Naive B cell (primary cell): ENCODE data around the gene PKDREJ. TPM values are rescaled to one million over a fixed set of nuclear protein-coding genes. Genes with fewer than 3 reads are reported as not detected.
A peak's percentile ranks its signal among the peaks of the same experiment; 100 is the strongest.
"Not testable (repeated sequence)": the region's sequence is repeated elsewhere in the genome, so short reads cannot be mapped to it uniquely, and the experiment has no call there.

ENCODE experiments used
- ATAC-seq, 2 donors: fragments of 150-1000 bp; cut with Tn5 transposase; 2 replicates each; pipeline ENCODE4 v1.10.0; 2021; ENCODE audit warnings: low read depth in 2 of 2, mild to moderate bottlenecking in 2 of 2, moderate library complexity in 2 of 2
- DNase-seq: peaks from one replicate; pipeline ENCODE4 v3.0.0; 2022
- H3K27ac Mint-ChIP-seq, 6 donors: one replicate each; pipeline ENCODE4 v1.8.0; 2020 to 2022; ENCODE audit warnings: mild to moderate bottlenecking in 6 of 6, mixed read lengths in 6 of 6, moderate library complexity in 5 of 6, inconsistent platforms in 2 of 6
- H3K27me3 Mint-ChIP-seq, 3 donors: one replicate each; pipeline ENCODE4 v1.8.0; 2021 to 2022; ENCODE audit warnings: mixed read lengths in 3 of 3, mild to moderate bottlenecking in 1 of 3
- H3K36me3 Mint-ChIP-seq, 2 donors: one replicate each; pipeline ENCODE4 v1.8.0; 2020 to 2022; ENCODE audit warnings: mixed read lengths in 2 of 2, inconsistent platforms in 1 of 2, mild to moderate bottlenecking in 1 of 2
- H3K4me1 Mint-ChIP-seq, 3 donors: one replicate each; pipeline ENCODE4 v1.8.0; 2020 to 2022; ENCODE audit warnings: mixed read lengths in 3 of 3, inconsistent platforms in 1 of 3, mild to moderate bottlenecking in 1 of 3, moderate library complexity in 1 of 3
- H3K4me3 Mint-ChIP-seq, 8 donors: one replicate each; pipeline ENCODE4 v1.8.0; 2020 to 2022; ENCODE audit warnings: mild to moderate bottlenecking in 8 of 8, mixed read lengths in 8 of 8, moderate library complexity in 8 of 8, inconsistent platforms in 2 of 8
- H3K9me3 Mint-ChIP-seq, 7 donors: one replicate each; pipeline ENCODE4 v1.8.0; 2020 to 2022; ENCODE audit warnings: mixed read lengths in 7 of 7, mild to moderate bottlenecking in 5 of 7, inconsistent platforms in 2 of 7, moderate library complexity in 1 of 7
- polyA plus RNA-seq, 6 donors: library from polyadenylated mRNA; unstranded; fragments of 300-500 nt; fragmentation: Illumina TruSeq; gene quantifications; one replicate each; pipeline ENCODE4 v1.2.3, GENCODE V29; 2021; ENCODE audit warnings: low read depth in 6 of 6

Gene PKDREJ
- polyA plus RNA-seq: under 1 TPM in 4 of 6 donors, not detected in 2; 0.03 to 0.15 (median 0.06) TPM

- H3K27ac Mint-ChIP-seq: peak within 1 kb of the TSS in 2 of 6 donors; percentile 49 to 51
- ATAC-seq (no peak), DNase-seq (no peak)
- H3K4me3 Mint-ChIP-seq: peak within 1 kb of the TSS; percentile 38 to 78 (median 60)
- H3K4me1 Mint-ChIP-seq: peaks cover 8 to 23% (median 16%) of the 10 kb centered on the region in 3 donors
- H3K36me3 Mint-ChIP-seq: peaks cover 0 to 5% of the 10 kb centered on the region in 2 donors
- H3K27me3 Mint-ChIP-seq: peaks cover 46 to 81% (median 60%) of the 10 kb centered on the region in 3 donors
- peaks cover 0 to 11% (median 4%) of the 10 kb centered on the region in 7 donors for H3K9me3 Mint-ChIP-seq
Observed at GRCh38 chr22:46263216-46263590, at the start of gene PKDREJ. Gene PKDREJ, minus strand, starts transcription at chr22:46263343. Its CDS starts 21 bp downstream, at chr22:46263322.

- H3K4me1 Mint-ChIP-seq, H3K9me3 Mint-ChIP-seq, H3K27ac Mint-ChIP-seq, H3K36me3 Mint-ChIP-seq, H3K27me3 Mint-ChIP-seq, ATAC-seq, DNase-seq, H3K4me3 Mint-ChIP-seq: not testable (repeated sequence)
Observed at GRCh38 chr22:46312848-46313247, 49.7 kb upstream of the PKDREJ start.

GRCh38 chr22:46312056-46312455 lies 48.9 kb upstream of the PKDREJ start:
- H3K4me1 Mint-ChIP-seq: no peaks in the 10 kb centered on the region
- H3K27ac Mint-ChIP-seq: no peak overlapping the region
- H3K27me3 Mint-ChIP-seq: no peaks in the 10 kb centered on the region
- ATAC-seq (no peak), DNase-seq (no peak)
- no peaks in the 10 kb centered on the region for H3K36me3 Mint-ChIP-seq
- H3K4me3 Mint-ChIP-seq: no peak overlapping the region
- H3K9me3 Mint-ChIP-seq: no peaks in the 10 kb centered on the region

- no peak overlapping the region for H3K4me3 Mint-ChIP-seq
- no peaks in the 10 kb centered on the region for H3K27me3 Mint-ChIP-seq
- H3K27ac Mint-ChIP-seq: no peak overlapping the region
- no peak for DNase-seq
- no peak for ATAC-seq
- no peaks in the 10 kb centered on the region for H3K36me3 Mint-ChIP-seq
- H3K9me3 Mint-ChIP-seq: no peaks in the 10 kb centered on the region
- no peaks in the 10 kb centered on the region for H3K4me1 Mint-ChIP-seq
Observed at GRCh38 chr22:46309526-46310085, 46.5 kb upstream of the PKDREJ start.

DNA sequence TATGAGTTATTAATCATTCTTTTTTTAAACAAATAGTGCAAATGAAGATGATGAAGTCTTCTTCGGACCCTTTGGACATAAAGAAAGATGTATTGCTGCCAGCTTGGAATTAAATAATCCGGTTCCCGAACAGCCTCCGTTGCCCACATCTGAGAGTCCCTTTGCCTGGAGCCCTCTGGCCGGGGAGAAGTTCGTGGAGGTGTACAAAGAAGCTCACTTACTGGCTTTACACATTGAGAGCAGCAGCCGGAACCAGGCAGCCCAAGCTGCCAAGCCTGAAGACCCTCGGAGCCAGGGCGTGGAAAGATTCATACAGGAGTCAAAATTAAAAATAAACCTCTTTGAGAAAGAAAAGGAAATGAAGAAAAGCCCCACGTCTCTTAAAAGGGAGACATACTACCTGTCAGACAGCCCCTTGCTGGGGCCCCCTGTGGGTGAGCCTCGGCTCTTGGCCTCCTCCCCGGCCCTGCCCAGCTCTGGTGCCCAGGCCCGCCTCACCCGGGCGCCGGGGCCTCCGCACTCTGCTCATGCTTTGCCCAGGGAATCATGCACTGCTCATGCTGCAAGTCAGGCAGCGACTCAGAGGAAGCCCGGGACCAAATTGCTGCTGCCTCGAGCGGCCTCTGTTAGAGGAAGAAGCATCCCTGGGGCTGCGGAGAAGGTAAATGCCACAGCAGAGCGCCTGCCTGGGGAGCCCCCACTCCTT lies 45.3 kb upstream of the PKDREJ start:
- Mint-ChIP-seq H3K27ac (peak overlapping the region in 1 of 6 donors; percentile 76), H3K27me3 (no peaks in the 10 kb centered on the region), H3K36me3 (no peaks in the 10 kb centered on the region), H3K4me1 (no peaks in the 10 kb centered on the region), H3K9me3 (no peaks in the 10 kb centered on the region), H3K4me3 (no peak overlapping the region)
- ATAC-seq: no peak
- DNase-seq: no peak

DNA sequence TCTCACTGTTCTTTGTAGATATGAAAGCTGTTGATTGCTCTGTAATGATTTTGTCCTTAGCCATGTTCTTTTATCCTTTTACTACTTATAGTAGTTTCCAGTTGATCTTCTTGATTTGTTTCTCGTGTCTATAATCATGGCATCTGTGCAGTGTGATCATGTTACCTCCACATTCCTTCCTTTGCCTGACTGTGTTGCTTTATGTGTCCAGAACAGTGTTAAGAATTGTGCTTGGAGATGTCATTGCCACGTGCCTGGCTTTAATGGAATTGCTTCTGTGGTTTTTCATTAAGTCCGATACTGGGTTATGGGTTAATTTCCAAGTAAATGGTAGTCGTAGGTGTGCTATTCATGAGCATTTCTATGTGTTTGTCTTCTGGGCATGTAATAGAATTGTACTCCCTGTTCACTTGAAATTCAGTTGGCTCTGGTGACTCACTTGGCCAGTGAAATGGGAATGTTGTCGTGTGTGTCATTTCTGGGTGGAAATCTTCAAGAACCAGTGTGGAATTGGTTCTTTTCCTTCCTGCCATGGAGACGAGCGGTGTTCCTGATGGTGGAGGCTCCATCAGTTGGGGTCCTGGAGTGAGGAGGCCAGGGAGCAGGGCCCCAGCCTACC lies 40.3 kb upstream of the PKDREJ start:
- Mint-ChIP-seq H3K9me3 (no peaks in the 10 kb centered on the region), H3K4me1 (no peaks in the 10 kb centered on the region), H3K36me3 (no peaks in the 10 kb centered on the region), H3K4me3 (peak overlapping the region in 1 of 8 donors; percentile 23), H3K27me3 (peaks cover 4 to 9% (median 5%) of the 10 kb centered on the region in 3 donors), H3K27ac (peak overlapping the region in 1 of 6 donors; percentile 19)
- no peak for ATAC-seq
- DNase-seq: no peak

- Mint-ChIP-seq H3K36me3 (no peaks in the 10 kb centered on the region), H3K4me3 (peak overlapping the region in 1 of 8 donors; percentile 48), H3K9me3 (no peaks in the 10 kb centered on the region), H3K27ac (peak overlapping the region in 1 of 6 donors; percentile 82), H3K27me3 (peaks cover 4 to 9% (median 5%) of the 10 kb centered on the region in 3 donors), H3K4me1 (peaks cover 17 to 19% (median 18%) of the 10 kb centered on the region in 3 donors)
- DNase-seq (no peak), ATAC-seq (no peak)
Observed at GRCh38 chr22:46300491-46300890, 37.3 kb upstream of the PKDREJ start.

GRCh38 chr22:46299101-46299500 lies 36.0 kb upstream of the PKDREJ start:
- Mint-ChIP-seq H3K27ac (no peak overlapping the region), H3K4me3 (peak overlapping the region in 5 of 8 donors; percentile 2 to 81 (median 17)), H3K27me3 (peaks cover 4 to 9% (median 5%) of the 10 kb centered on the region in 3 donors), H3K9me3 (no peaks in the 10 kb centered on the region), H3K4me1 (peaks cover 25 to 29% (median 26%) of the 10 kb centered on the region in 3 donors), H3K36me3 (no peaks in the 10 kb centered on the region)
- ATAC-seq (no peak), DNase-seq (no peak)

DNA sequence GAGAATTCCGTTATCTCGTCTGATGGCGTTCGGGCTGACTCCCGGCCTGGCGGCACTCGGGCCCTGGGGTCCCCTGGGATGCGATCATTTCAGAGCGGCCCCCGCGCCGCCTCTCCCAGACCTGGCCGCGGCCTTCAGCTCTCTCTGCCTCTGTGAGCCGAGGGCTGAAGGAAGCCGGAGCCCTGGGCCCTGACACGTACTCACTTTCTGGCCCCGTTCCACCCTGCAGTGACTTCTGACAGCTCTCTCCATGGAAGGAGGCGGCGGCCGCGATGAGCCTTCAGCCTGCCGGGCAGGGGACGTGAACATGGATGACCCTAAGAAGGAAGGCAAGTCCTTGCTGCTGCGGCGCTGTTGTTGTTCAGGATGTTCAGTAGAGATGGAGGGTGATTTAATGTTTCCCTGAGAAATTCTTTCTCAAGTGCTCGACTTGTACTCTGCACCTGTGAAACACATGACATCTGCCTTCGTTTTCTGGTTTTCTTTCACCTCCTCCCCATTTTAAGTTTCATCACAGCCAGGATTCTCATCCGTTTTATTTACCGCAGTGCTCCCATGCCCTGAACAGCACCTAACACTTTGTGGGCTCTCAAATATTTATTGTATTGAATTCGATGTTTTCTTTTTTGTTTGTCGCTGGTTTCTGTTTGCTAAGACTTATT lies 34.1 kb upstream of the PKDREJ start:
- peak overlapping the region; percentile 62 to 94 (median 83) for H3K4me3 Mint-ChIP-seq
- peaks cover 0 to 5% of the 10 kb centered on the region in 2 donors for H3K36me3 Mint-ChIP-seq
- ATAC-seq (no peak), DNase-seq (no peak)
- peaks cover 0 to 5% (median 2%) of the 10 kb centered on the region in 7 donors for H3K9me3 Mint-ChIP-seq
- peaks cover 4 to 9% (median 5%) of the 10 kb centered on the region in 3 donors for H3K27me3 Mint-ChIP-seq
- H3K4me1 Mint-ChIP-seq: peaks cover 36 to 46% (median 44%) of the 10 kb centered on the region in 3 donors
- peak overlapping the region in 3 of 6 donors; percentile 62 to 96 (median 96) for H3K27ac Mint-ChIP-seq

- Mint-ChIP-seq H3K27ac (peak within 1 kb of the TSS; percentile 96 to 99 (median 98)), H3K36me3 (peaks cover 0 to 7% of the 10 kb centered on the region in 2 donors), H3K27me3 (peaks cover 4 to 9% (median 5%) of the 10 kb centered on the region in 3 donors), H3K4me3 (peak within 1 kb of the TSS; percentile 88 to 97 (median 94)), H3K4me1 (peaks cover 38 to 49% (median 46%) of the 10 kb centered on the region in 3 donors), H3K9me3 (peaks cover 0 to 6% (median 3%) of the 10 kb centered on the region in 7 donors)
- ATAC-seq (peak; percentile 97 to 98), DNase-seq (peak; percentile 94)
Observed at GRCh38 chr22:46296257-46297150, 33.4 kb upstream of the PKDREJ start, which contains the start of gene GTSE1. Gene GTSE1, plus strand, starts transcription at chr22:46296870. Its CDS starts 531 bp downstream, at chr22:46297401.

DNA sequence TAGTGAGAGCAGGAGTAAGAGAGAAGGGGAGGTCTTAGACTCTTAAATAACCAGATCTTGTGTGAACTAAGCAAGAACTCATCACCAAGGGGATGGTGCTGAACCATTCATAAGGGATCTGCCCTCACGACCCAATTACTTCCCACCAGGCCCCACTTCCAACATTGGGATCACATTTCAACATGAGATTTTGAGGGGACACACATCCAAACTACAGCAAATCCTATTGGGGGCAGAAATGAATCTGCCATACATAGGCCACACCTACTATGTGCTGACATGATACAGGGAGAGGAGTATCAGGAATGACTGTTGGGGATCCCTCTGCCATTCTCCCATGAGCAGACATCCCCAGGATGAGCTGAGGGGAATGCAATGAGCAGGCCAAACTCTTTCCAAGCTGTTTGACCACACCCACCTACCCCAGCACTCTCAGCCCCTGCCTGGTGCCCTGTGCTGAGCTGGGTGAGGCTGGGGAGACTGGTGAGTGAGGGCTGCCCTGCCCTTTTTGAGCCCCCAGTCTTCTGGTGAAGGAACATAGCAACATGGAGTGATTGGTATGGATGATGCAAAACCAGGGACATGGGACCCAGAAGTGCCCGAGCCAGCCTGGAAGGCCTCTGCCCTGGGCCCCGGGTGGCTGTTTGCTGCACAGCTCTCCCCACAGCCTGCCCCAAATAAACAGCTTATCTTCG lies 32.3 kb upstream of the PKDREJ start:
- Mint-ChIP-seq H3K9me3 (peaks cover 0 to 6% (median 3%) of the 10 kb centered on the region in 7 donors), H3K36me3 (peaks cover 0 to 7% of the 10 kb centered on the region in 2 donors), H3K4me3 (peak overlapping the region; percentile 61 to 97 (median 93)), H3K27ac (peak overlapping the region in 5 of 6 donors; percentile 44 to 98 (median 96)), H3K27me3 (peaks cover 4 to 9% (median 5%) of the 10 kb centered on the region in 3 donors), H3K4me1 (peaks cover 42 to 54% (median 49%) of the 10 kb centered on the region in 3 donors)
- DNase-seq (no peak), ATAC-seq (no peak)

GRCh38 chr22:46294784-46295183 lies 31.6 kb upstream of the PKDREJ start:
- ATAC-seq: no peak
- Mint-ChIP-seq H3K36me3 (peaks cover 0 to 7% of the 10 kb centered on the region in 2 donors), H3K27me3 (peaks cover 4 to 9% (median 5%) of the 10 kb centered on the region in 3 donors), H3K27ac (peak overlapping the region in 5 of 6 donors; percentile 48 to 97 (median 84)), H3K4me3 (peak overlapping the region in 6 of 8 donors; percentile 57 to 97 (median 92)), H3K4me1 (peaks cover 47 to 59% (median 55%) of the 10 kb centered on the region in 3 donors), H3K9me3 (peaks cover 0 to 6% (median 3%) of the 10 kb centered on the region in 7 donors)
- DNase-seq: no peak
